IPS DF 4.7 (cell line): ENCODE measurements around the gene S100A14.
"Not testable (repeated sequence)": the region's sequence is repeated elsewhere in the genome, so short reads cannot be mapped to it uniquely, and the experiment has no call there.

Experiments
- DNase-seq: peaks from one replicate; pipeline ENCODE4 v3.0.0-alpha.2; 2013; ENCODE audit warnings: low spot score; ENCODE audit errors: extremely low read depth

Gene S100A14

DNA sequence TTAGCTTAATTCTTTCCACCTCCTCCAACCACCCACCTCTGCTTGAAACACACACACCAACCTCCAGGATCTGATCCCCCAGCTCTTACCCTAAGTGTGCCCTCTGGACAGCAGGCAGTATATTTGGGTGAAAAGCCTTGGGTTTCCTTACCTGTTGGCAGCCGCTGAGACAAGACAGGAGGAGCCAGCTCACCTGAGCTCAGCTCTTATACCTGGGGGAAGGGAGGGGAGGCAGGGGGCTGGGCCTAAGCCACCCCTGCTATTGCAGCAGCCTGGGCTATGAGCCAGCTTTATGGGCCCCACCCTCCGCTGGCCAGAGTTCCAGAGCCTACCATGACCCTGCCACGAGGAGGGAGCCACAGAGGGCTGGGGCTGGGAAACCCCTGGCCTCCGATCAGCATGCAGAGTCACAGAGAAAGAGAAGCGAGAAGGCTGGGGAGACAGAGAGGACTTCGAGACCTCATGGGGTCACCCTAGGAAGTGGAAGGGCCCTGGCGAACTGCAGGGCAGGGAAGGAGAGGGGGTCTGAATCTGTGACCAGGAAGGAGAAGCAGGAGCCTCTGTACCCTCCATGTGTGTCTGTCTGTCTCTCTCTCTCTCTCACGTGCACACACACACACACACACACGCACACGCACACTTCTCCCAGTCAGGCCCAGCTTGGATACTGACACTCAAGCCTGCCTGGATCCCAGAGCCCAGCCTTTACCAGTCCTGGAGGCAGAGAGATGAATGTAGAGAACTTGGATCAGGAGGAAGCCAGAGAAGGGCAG, at the start of gene S100A14:
TSS of gene S100A14 (minus strand) at position 182 of the 773 bp plus-strand sequence. CDS start 467 bp downstream, outside the sequence.
- no peak for DNase-seq

DNA sequence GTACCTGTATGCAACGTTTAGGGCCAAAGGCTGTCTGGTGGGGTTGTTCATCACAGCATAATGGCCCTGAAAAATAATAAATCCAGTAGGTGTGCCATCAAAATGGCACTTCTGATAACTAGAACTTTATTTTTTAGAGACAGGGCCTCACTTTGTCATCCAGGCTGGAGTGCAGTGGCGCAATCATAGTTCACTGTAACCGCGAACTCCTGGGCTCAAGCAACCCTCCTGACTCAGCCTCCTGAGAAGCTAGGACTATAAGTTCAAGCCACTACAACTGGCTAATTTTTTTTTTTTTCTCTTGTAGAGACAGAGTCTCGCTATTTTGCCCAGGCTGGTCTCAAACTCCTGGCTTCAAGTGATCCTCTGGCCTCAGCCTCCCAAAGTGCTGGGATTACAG, 47.1 kb upstream of the S100A14 start:
- no peak for DNase-seq

- no peak for DNase-seq
Observed at GRCh38 chr1:153662269-153662668, 46.1 kb upstream of the S100A14 start.

DNA sequence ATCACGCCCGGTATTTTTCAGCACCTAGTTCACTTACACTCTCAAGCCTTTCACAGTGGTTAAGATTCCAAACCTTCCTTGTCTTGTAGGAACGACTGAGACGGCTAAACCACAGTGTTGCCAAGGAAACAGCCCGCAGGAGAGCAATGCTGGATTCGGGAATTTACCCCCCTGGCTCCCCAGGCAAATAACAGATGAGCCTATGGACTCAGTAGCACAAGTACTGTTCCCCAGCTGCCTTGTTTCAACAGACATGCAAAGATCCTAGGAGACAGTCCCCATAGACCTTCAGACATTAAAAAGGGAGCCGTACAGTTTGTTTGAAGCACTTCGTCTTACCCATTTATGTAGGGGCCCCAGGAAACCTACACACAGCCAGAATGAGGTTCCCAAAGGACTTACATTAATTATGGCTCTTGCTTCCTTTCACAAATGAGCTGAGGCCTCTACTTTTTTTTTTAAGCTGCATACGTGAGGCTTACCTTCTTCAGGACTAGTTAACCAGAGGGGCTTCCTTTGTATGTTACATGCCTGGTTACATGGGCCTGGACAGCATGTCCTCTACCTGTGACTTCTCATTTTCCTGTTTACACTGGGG, 45.1 kb upstream of the S100A14 start:
- no peak for DNase-seq

DNA sequence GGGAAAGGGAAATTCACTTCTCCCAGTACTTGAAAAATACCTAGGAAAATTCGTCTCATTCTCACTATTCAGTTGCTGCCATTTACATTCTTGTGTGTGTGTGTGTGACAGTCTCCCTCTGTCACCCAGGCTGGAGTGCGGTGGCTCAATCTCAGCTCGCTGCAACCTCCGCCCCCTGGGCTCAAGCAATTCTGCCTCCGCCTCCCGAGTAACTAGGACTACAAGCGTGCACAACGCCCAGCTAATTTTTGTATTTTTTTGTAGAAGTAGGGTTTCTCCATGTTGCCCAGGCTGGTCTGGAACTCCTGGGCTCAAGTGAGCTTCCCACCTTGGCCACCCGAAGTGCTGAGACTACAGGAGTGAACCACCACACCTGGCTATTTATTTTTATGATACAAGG, 43.5 kb upstream of the S100A14 start:
- DNase-seq = no peak

DNA sequence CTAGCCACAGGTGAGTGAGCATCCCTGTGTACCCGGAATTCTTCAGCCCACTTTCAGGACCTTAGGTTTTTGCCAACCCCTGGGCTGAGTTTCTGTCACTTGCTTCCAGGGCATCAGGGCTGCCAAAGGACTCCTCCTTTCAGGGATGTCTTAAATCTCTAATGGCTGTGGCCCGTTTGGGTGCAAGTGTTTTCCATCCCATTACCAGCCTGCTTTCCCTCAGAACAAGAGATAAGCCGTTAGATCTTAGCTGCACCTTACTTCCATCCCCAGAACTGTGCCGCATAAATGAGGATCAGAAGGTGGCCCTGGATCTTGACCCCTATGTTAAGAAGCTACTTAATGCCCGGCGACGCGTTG, 43.0 kb upstream of the S100A14 start:
- DNase-seq = no peak

- DNase-seq = no peak
Observed at GRCh38 chr1:153658400-153659174, 42.5 kb upstream of the S100A14 start, which contains the start of gene SNAPIN. SNAPIN (plus strand) TSS chr1:153658703; CDS start chr1:153658744, 41 bp downstream.

- no peak for DNase-seq
Observed at GRCh38 chr1:153655333-153655732, 39.2 kb upstream of the S100A14 start.

DNA sequence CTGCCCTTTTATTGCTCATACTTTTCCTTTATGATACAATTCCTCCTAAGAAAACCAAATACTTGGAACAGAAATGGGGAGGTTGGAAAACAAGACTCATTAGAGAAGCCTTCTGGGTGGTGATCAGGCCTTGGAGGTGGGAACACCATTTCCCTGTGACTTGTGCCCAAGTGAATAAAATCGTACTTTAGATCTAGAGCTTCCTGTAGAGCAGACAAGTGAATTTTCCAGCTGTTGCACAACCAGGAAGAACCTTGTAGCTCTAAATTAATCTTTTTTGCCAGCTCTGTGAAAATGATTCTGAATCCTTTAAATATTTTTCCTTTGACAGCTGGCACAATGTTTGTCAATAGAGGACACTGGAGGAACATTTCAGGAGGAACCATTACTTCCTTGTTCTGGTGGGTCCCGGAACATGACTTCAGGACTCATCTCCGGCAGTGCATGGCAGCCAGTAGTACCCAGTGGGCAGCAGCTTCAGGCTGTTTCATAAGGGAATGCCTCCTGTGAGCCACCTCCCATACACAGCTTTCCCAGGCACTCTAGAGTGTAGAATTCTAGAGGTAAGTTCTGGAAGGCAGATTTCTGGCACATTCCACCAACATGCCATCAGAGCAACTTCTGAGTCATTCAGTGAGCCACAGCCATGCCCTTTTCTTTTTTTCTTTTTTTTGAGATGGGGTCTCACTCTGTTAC, 36.8 kb upstream of the S100A14 start:
- no peak for DNase-seq

GRCh38 chr1:153651771-153652170, 35.6 kb upstream of the S100A14 start:
- no peak for DNase-seq

GRCh38 chr1:153649863-153650235, 33.7 kb upstream of the S100A14 start:
- DNase-seq = no peak

DNA sequence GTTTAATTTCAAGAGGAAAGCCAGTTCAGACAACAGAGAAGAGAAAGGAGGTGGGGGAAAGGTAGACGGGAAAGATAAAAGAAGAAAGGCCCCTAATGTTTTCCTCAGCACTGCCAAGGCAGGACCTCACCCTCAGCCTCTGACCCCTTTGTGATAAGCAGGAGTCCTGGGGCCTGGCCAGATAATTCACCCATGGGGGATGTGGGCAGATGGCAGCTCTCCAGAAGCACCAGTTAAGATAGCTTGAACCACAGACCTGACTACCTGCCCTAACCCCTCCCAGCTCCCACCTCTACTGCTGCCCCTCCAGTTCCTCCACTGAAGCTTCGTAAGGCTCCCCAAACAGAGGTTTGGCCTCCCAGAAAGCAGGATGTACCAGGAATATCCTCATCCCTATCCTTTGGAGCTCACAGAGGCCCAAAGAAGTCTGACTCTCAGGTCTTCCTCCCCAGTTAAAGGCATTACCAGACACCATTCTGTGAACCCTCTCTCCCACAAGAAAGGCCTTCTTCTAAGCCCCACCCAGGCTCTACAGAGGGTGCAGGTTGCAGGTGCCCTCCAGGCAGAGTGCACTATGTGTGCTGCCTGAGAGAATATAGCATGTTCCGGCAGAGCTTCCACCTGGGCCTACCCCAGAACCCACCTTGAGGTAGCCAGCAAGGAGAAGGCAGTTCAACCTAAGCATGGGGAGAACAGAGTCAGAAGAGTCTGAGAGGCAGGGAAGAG, 33.2 kb upstream of the S100A14 start:
- DNase-seq = no peak

DNA sequence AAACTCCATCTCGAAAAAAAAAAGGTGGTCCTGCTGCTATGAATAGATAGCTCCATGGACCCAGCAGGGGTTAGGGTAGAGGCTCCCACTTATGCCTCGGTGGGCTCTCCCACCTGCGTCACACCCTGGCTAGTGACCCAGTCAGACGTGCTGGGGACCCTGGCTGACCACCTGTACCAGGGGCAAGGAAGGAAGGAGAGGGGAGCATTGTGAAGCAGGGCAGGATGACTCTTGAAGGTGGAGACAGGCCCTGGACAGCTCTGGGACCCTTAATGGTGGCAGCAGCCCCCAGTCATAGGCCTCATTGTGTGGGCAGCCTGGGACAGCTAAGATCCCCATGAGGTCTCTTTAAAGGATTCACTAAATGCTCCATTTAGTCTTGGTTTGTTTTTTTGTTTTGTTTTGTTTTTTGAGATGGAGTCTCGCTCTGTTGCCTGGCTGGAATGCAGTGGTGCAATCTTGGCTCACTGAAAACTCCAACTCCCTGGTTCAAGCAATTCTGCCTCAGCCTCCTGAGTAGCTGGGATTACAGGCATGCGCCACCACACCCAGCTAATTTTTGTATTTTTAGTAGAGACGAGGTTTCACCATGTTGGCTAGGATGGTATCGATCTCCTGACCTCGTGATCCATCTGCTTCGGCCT, 32.0 kb upstream of the S100A14 start:
- no peak for DNase-seq

DNA sequence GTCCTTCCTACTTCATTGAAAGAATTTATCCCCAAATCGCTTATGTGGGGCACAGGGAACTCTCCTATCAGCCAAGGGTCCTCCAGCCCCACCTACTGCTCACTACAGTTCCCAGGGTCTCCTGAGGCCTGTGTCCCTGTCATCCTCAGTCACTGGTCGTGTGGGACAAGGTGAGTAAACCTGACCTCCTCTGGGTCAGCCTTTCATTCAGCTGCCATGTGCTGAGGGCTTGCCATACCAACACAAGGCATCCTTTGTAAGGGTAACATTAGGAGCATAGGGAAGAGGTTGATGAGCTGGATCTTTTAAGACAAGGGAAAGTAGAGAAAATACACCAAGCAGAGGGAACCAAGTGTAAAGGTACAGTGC, 31.2 kb upstream of the S100A14 start:
- DNase-seq = no peak

GRCh38 chr1:153646672-153647345, 30.7 kb upstream of the S100A14 start:
- no peak for DNase-seq

GRCh38 chr1:153643816-153644215, 27.7 kb upstream of the S100A14 start:
- no peak for DNase-seq

GRCh38 chr1:153643100-153643499, 27.0 kb upstream of the S100A14 start:
- no peak for DNase-seq

DNA sequence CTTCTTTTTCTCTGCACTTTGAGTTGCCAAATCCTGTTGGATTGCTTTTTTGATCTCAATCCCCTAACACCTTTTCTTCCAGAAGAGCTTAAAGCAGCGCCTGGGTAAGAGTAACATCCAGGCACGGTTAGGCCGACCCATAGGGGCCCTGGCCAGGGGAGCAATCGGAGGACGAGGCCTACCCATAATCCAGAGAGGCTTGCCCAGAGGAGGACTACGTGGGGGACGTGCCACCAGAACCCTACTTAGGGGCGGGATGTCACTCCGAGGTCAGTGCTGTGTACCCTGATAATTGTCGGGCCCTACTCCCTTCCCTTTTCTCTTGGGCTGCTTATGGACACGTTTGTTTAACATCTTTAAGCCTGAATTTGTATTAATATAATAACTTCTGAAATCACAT, 26.0 kb upstream of the S100A14 start:
- no peak for DNase-seq

DNA sequence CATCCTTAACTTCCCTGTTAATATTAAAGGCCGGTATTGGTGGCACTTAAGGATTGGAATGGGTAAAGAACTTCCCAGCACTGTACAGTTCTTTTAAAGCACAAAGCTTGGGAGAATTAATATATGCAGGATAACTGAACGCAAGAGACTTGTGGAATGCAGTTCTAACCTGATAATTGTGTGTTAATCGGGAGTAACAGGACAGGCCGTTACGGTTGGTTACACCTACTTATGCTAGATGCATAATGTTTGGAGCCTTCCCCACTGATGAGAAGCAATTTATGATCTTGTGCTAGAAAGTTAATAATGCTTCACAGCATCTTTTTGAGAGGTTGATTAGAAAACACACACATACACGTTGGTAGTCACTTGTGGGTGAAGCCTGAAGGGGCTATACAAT, 24.7 kb upstream of the S100A14 start:
- DNase-seq = no peak

- DNase-seq = not testable (repeated sequence)
Observed at GRCh38 chr1:153640213-153640612, 24.1 kb upstream of the S100A14 start.
